Measurements from ENCODE around the gene ARHGAP10.

GRCh38 chr4:148077581-148077980, 345.7 kb downstream of the ARHGAP10 start:
- no peak for TF ChIP-seq CTCF (IDR thresholded peaks at IDR 0.05)
- TF ChIP-seq POLR2A (IDR thresholded peaks at IDR 0.05), result no peak

All from esophagus squamous epithelium (tissue), 4 donors.